GM12878 (cell line): ENCODE data around the gene ITPRIPL2.

Experiments
- ATF3 ChIP-seq: IDR thresholded peaks from 2 replicates; pipeline ENCODE4 v1.6.1; 2011; ENCODE audit warnings: low read depth, mild to moderate bottlenecking, low read length, moderate library complexity, borderline replicate concordance; ENCODE audit errors: extremely low read depth
- CREB1 ChIP-seq: IDR thresholded peaks from 2 replicates; pipeline ENCODE4 v1.6.1; 2012; ENCODE audit warnings: low read depth, mild to moderate bottlenecking, inconsistent platforms
- CTCF ChIP-seq, 3 experiments: IDR thresholded peaks in 2 of 3; conservative IDR thresholded peaks in 1 of 3; 2 replicates each; pipeline ENCODE4 v1.5.1; 2011; ENCODE audit warnings: low read depth in 3 of 3, low read length in 3 of 3, mild to moderate bottlenecking in 3 of 3, control low read depth in 2 of 3, moderate library complexity in 2 of 3, inconsistent platforms in 1 of 3, mixed read lengths in 1 of 3; ENCODE audit not compliant: control insufficient read depth in 2 of 3, insufficient read depth in 1 of 3; ENCODE audit errors: extremely low read depth in 1 of 3
- EGR1 ChIP-seq, 2 experiments: IDR thresholded peaks; 1 replicate in 1 of 2; 2 replicates in 1 of 2; pipeline ENCODE4 v1.6.1; 2011 to 2012; ENCODE audit warnings: low read depth in 2 of 2, low read length in 2 of 2, borderline replicate concordance in 1 of 2, mild to moderate bottlenecking in 1 of 2, moderate library complexity in 1 of 2
- EZH2 ChIP-seq: IDR thresholded peaks from 2 replicates; pipeline ENCODE4 v1.6.1; 2012; ENCODE audit warnings: low read depth, mild to moderate bottlenecking, control low read depth, inconsistent platforms, low read length, borderline replicate concordance; ENCODE audit not compliant: control insufficient read depth
- KDM1A ChIP-seq: fragments of 200-600 bp; sonication (generic); IDR thresholded peaks from 2 replicates; pipeline ENCODE4 v1.6.1; 2016; ENCODE audit warnings: borderline replicate concordance
- MXI1 ChIP-seq: fragments of 150-350 bp; IDR thresholded peaks from 2 replicates; pipeline ENCODE4 v1.6.1; 2011; ENCODE audit warnings: low read depth, mild to moderate bottlenecking, inconsistent platforms, low read length, improper control_type of control experiment
- NRF1 ChIP-seq: conservative IDR thresholded peaks from 2 replicates; pipeline ENCODE4 v1.6.1; 2011; ENCODE audit warnings: mild to moderate bottlenecking, low read depth, low read length, improper control_type of control experiment
- SMC3 ChIP-seq: IDR thresholded peaks from 2 replicates; pipeline ENCODE4 v1.6.1; 2011; ENCODE audit warnings: low read length, improper control_type of control experiment, borderline replicate concordance
- ZBTB33 ChIP-seq: fragments of 450-650 bp; IDR thresholded peaks from 2 replicates; pipeline ENCODE4 v1.6.1; 2017; ENCODE audit warnings: mild to moderate bottlenecking
- ZSCAN29 ChIP-seq: fragments of 450-650 bp; IDR thresholded peaks from 2 replicates; pipeline ENCODE4 v1.6.1; 2017; ENCODE audit warnings: mild to moderate bottlenecking, moderate library complexity
- TF ChIP-seq, protein P1 (sequence below): IDR thresholded peaks from 2 replicates; pipeline ENCODE4 v1.6.1; 2011; ENCODE audit warnings: borderline replicate concordance, low read depth, mild to moderate bottlenecking, moderate library complexity, low read length; ENCODE audit not compliant: insufficient read depth, poor library complexity, severe bottlenecking

- TF ChIP-seq, protein P1, sequence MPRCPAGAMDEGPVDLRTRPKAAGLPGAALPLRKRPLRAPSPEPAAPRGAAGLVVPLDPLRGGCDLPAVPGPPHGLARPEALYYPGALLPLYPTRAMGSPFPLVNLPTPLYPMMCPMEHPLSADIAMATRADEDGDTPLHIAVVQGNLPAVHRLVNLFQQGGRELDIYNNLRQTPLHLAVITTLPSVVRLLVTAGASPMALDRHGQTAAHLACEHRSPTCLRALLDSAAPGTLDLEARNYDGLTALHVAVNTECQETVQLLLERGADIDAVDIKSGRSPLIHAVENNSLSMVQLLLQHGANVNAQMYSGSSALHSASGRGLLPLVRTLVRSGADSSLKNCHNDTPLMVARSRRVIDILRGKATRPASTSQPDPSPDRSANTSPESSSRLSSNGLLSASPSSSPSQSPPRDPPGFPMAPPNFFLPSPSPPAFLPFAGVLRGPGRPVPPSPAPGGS, result no peak
- TF ChIP-seq CREB1 (no peak), EGR1 (IDR thresholded peaks at IDR 0.05; ENCODE audit: borderline replicate concordance in 1 of 2, low read depth in 2 of 2, low read length in 2 of 2) (no peak), CTCF (IDR thresholded peaks at IDR 0.05 in 2 of 3, conservative IDR thresholded peaks at IDR 0.05 in 1 of 3; ENCODE audit: control insufficient read depth in 2 of 3, extremely low read depth in 1 of 3, insufficient read depth in 1 of 3, low read depth in 3 of 3, low read length in 3 of 3) (no peak), ATF3 (no peak), KDM1A (no peak), EZH2 (no peak), ZBTB33 (no peak), NRF1 (no peak), MXI1 (no peak), ZSCAN29 (no peak), SMC3 (no peak)
Measured at GRCh38 chr16:19102187-19102872, 11.4 kb upstream of the ITPRIPL2 start.
